ENCODE data around the gene NEFH. TPM values are rescaled to one million over a fixed set of nuclear protein-coding genes. Genes with fewer than 3 reads are reported as not detected.

Gene NEFH
- total RNA-seq, 1 donor from 2014 or later, result 0.43 TPM

DNA sequence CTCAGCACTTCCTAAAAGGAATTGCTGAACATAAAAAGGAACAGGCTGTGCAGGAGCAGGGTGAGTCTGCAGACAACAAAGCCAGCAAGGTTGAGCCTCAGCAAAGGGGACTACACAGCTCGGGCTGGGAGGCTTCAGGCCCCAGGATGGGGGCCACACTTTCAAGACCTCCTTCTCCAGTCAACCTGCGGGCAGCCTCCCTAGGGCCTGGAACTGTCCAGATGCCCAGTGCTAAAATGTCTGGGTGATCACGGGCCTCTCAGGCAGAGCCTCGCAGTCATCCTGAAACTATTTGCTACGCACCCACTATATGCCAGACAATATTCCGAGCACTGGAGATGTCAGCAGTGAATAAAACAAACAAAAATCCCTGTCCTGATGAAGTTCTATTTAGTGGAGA lies 3.9 kb upstream of the NEFH start:
- Mint-ChIP-seq H3K9me3 (no peaks in the 10 kb centered on the region), H3K27me3 (ENCODE audit: insufficient read depth, low read depth) (peaks cover 37% of the 10 kb centered on the region), H3K27ac (no peak overlapping the region), H3K4me1 (peaks cover 17% of the 10 kb centered on the region), H3K36me3 (no peaks in the 10 kb centered on the region), H3K4me3 (no peak overlapping the region)
- H2AFZ ChIP-seq (replicated peaks), result no peak overlapping the region
- H3K4me3 ChIP-seq, result no peak overlapping the region
- H4K20me1 ChIP-seq (ENCODE audit: low read depth), result peaks cover 47% of the 10 kb centered on the region
- H3K4me1 ChIP-seq, result peaks cover 17% of the 10 kb centered on the region
- no peaks in the 10 kb centered on the region for H3K36me3 ChIP-seq
- no peak overlapping the region for H3K27ac ChIP-seq
- no peak for TF ChIP-seq EZH2phosphoT487 (IDR thresholded peaks at IDR 0.05)
- TF ChIP-seq EZH2 (IDR thresholded peaks at IDR 0.05), result no peak
- TF ChIP-seq, protein P1, sequence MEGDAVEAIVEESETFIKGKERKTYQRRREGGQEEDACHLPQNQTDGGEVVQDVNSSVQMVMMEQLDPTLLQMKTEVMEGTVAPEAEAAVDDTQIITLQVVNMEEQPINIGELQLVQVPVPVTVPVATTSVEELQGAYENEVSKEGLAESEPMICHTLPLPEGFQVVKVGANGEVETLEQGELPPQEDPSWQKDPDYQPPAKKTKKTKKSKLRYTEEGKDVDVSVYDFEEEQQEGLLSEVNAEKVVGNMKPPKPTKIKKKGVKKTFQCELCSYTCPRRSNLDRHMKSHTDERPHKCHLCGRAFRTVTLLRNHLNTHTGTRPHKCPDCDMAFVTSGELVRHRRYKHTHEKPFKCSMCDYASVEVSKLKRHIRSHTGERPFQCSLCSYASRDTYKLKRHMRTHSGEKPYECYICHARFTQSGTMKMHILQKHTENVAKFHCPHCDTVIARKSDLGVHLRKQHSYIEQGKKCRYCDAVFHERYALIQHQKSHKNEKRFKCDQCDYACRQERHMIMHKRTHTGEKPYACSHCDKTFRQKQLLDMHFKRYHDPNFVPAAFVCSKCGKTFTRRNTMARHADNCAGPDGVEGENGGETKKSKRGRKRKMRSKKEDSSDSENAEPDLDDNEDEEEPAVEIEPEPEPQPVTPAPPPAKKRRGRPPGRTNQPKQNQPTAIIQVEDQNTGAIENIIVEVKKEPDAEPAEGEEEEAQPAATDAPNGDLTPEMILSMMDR (IDR thresholded peaks at IDR 0.05), result no peak
- no peak overlapping the region for H3K9ac ChIP-seq
- no peak overlapping the region for H3K4me2 ChIP-seq
- DNase-seq (ENCODE audit: low spot score), result peak; percentile 59
- no peaks in the 10 kb centered on the region for H3K79me2 ChIP-seq (ENCODE audit: low read depth)
- no peaks in the 10 kb centered on the region for H3K9me3 ChIP-seq (ENCODE audit: low read depth)
- H3F3A ChIP-seq (ENCODE audit: low read depth), result peaks cover 17% of the 10 kb centered on the region
- peaks cover 76% of the 10 kb centered on the region for H3K27me3 ChIP-seq

DNA sequence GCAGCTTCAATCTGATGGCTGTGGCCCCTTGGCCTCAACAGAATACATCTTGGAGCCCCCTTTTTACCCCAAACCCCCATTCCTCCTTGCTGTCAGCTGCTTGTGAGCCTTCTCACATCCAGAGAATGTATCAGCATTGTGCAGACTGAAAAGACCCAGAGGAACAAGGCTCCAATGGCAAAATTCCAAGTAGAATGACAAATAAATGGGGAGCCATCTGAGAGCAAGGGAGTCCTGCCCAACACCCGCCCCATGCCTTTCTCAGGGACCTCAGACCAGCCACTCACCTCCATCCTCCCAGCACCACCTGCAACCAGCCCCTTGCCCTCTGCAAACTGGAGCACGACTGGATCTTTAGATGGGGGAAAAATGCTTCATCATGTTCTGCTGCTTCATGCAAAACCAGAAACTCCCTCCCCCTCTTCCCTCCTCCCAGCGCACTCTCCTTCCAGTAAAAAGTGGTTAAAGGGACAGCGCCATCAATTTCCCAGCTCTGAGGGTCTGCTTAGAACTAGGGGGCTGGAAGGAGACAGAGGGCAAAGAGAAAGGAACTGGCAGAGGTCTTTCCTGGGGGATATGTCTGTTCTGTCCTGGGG lies 2.2 kb upstream of the NEFH start:
- Histone ChIP-seq H3K27ac (no peak overlapping the region), H3K27me3 (peaks cover 76% of the 10 kb centered on the region)
- no peak overlapping the region for H3K27ac Mint-ChIP-seq

DNA sequence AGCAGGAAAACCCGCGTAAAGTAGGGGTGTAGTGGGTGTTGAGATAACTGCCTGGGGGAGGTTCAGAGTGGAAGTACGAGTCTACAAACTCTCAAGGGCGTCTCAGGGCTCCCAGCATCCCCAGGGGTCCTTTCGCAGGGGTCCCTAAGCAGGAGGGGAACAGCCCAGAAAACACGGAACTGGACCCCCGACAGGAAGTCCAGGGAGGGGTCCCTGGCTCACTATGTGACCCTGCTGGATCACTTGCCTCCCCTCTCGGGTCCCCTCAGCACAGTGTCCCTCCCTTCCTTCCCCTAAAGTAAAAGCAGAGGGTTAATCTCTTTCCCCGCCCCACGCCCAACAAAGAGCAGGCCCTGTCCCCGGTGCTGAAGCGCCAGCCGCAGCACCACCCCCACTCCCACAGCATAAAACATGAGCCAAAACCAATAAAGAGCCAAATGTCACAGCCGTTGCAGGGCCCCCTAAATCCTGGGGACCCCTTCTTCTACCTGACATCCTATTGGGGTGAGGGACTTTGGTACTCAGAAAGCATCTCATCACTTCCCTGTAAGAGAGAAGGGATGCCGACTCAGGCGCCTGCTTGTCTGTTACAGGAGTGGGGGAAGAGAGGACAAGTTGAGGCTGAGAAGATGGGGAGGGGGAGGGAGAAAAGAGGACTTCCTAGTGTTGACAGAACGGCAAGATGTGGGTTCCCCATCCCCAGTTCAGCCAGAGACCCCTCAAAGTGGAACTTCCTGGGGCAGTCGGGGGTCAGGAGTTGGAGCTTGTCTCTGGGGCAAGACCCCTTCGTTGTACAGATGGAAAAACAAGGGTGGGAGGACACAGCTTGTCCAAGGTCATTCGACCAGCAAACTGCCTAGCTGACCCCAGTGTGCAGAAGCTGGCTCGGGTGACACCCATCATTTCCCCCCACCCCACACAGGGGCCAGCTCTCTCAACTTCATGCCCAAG lies 1.4 kb upstream of the NEFH start:
- peaks cover 28% of the 10 kb centered on the region for H3F3A ChIP-seq (ENCODE audit: low read depth)
- peaks cover 24% of the 10 kb centered on the region for H3K4me1 ChIP-seq
- Mint-ChIP-seq H3K4me1 (peaks cover 29% of the 10 kb centered on the region), H3K27me3 (ENCODE audit: insufficient read depth, low read depth) (peaks cover 45% of the 10 kb centered on the region), H3K36me3 (no peaks in the 10 kb centered on the region), H3K27ac (no peak overlapping the region), H3K9me3 (no peaks in the 10 kb centered on the region), H3K4me3 (peak overlapping the region; percentile 79)
- H3K79me2 ChIP-seq (ENCODE audit: low read depth), result no peaks in the 10 kb centered on the region
- peaks cover 74% of the 10 kb centered on the region for H3K27me3 ChIP-seq
- no peaks in the 10 kb centered on the region for H3K36me3 ChIP-seq
- no peak overlapping the region for H3K27ac ChIP-seq
- H4K20me1 ChIP-seq (ENCODE audit: low read depth), result peaks cover 62% of the 10 kb centered on the region
- TF ChIP-seq EZH2 (IDR thresholded peaks at IDR 0.05), result no peak
- peak; percentile 32 for TF ChIP-seq EZH2phosphoT487 (IDR thresholded peaks at IDR 0.05)
- DNase-seq (ENCODE audit: low spot score), result peak; percentile 82
- H2AFZ ChIP-seq (replicated peaks), result no peak overlapping the region
- H3K9ac ChIP-seq, result no peak overlapping the region
- H3K4me2 ChIP-seq, result peak overlapping the region; percentile 70
- peak overlapping the region; percentile 19 for H3K4me3 ChIP-seq
- H3K9me3 ChIP-seq (ENCODE audit: low read depth), result no peaks in the 10 kb centered on the region

More for the DNA sequence above, 2.2 kb upstream of the NEFH start:
- H3F3A ChIP-seq (ENCODE audit: low read depth), result peaks cover 28% of the 10 kb centered on the region
- H3K9me3 ChIP-seq (ENCODE audit: low read depth), result no peaks in the 10 kb centered on the region
- H3K9me3 Mint-ChIP-seq, result no peaks in the 10 kb centered on the region
- no peak overlapping the region for H3K9ac ChIP-seq
- peak overlapping the region; percentile 70 for H3K4me2 ChIP-seq
- H3K4me3 Mint-ChIP-seq, result peak overlapping the region; percentile 35
- H3K36me3 ChIP-seq, result no peaks in the 10 kb centered on the region
- peak overlapping the region; percentile 19 for H3K4me3 ChIP-seq
- no peaks in the 10 kb centered on the region for H3K79me2 ChIP-seq (ENCODE audit: low read depth)
- H3K4me1 ChIP-seq, result peaks cover 24% of the 10 kb centered on the region
- DNase-seq (ENCODE audit: low spot score), result peak; percentile 41
- H4K20me1 ChIP-seq (ENCODE audit: low read depth), result peaks cover 62% of the 10 kb centered on the region
- H3K27me3 Mint-ChIP-seq (ENCODE audit: insufficient read depth, low read depth), result peaks cover 45% of the 10 kb centered on the region
- TF ChIP-seq EZH2phosphoT487 (IDR thresholded peaks at IDR 0.05), result no peak
- TF ChIP-seq, protein P1 (IDR thresholded peaks at IDR 0.05), result no peak
- no peak for TF ChIP-seq EZH2 (IDR thresholded peaks at IDR 0.05)
- peaks cover 29% of the 10 kb centered on the region for H3K4me1 Mint-ChIP-seq
- H3K36me3 Mint-ChIP-seq, result no peaks in the 10 kb centered on the region
- H2AFZ ChIP-seq (replicated peaks), result no peak overlapping the region
